ENCODE results near the gene AGGF1.
"Not testable (repeated sequence)": the region's sequence is repeated elsewhere in the genome, so short reads cannot be mapped to it uniquely, and the experiment has no call there.

Gene AGGF1, protein sequence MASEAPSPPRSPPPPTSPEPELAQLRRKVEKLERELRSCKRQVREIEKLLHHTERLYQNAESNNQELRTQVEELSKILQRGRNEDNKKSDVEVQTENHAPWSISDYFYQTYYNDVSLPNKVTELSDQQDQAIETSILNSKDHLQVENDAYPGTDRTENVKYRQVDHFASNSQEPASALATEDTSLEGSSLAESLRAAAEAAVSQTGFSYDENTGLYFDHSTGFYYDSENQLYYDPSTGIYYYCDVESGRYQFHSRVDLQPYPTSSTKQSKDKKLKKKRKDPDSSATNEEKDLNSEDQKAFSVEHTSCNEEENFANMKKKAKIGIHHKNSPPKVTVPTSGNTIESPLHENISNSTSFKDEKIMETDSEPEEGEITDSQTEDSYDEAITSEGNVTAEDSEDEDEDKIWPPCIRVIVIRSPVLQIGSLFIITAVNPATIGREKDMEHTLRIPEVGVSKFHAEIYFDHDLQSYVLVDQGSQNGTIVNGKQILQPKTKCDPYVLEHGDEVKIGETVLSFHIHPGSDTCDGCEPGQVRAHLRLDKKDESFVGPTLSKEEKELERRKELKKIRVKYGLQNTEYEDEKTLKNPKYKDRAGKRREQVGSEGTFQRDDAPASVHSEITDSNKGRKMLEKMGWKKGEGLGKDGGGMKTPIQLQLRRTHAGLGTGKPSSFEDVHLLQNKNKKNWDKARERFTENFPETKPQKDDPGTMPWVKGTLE

GRCh38 chr5:77030097-77031071 lies at the start of gene AGGF1:
Gene AGGF1 (plus strand): TSS chr5:77030404. CDS start chr5:77030767, 363 bp downstream.
- peak; percentile 95 for DNase-seq

DNA sequence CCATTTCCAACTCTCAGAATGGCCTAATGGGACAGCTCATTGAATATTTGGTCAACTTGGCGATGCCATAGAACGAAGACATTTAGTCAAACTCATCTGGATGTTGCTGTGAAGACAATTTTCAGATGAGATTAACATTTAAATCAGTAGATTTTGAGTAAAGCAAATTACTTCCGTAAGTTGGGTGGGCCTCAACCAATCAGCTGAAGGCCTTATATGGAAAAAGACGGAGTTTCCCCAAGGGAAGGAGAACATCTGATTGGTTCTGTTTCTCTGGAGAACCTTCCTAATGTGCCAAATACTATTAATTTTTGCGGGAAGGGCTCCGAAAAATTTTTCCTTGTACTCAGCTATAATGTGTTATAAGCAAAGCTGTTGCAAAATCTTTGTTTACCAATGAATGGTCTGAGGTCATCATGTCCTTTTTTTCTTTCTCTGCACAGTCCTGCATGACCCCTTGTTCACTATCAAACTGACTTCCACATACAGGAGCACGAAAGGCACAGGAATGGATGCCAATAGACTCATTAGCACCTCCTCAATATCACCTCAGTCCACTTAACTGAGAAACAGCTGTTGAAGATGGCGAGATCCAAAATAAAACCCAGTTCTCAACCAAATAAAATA lies 49.6 kb upstream of the AGGF1 start:
- no peak for DNase-seq

DNA sequence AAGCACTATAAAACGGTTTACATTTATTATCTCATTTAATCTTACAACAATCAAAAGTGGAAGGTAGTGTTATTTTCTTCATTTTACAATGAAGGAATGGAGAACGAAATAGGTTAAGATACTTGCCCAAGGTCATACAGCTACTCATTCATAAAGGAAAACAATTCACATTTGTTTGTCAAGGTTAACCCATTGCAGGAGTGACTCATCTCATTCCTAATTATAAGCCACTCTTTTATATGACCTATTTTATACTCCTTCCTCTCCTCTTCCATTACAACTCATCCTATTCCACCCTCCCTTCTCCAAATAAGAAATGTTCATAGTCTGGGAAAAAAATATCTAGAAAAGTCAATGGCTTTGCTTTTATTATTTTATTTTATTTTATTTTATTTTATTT lies 47.8 kb upstream of the AGGF1 start:
- no peak for DNase-seq

DNA sequence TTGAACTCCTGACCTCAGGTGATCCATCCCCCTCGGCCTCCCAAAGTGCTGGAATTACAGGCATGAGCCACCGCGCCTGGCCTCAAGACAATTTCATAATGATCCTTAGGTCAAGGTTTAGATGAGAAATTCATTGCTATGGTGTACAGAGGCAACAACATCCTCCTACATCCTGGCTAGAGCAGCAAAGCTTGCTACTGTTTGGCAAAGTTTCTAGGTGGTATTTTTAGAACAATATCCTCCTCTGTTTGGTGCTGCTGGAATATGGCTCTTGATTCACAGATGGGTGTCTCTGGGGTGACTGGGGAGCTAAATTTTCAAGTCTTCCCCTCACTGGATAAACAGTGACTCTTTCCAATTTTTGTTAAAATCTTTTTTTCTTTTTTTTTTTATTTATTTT lies 46.7 kb upstream of the AGGF1 start:
- no peak for DNase-seq

GRCh38 chr5:76986825-76987526 lies 43.2 kb upstream of the AGGF1 start:
- no peak for DNase-seq

GRCh38 chr5:76990899-76991459 lies 39.2 kb upstream of the AGGF1 start:
- DNase-seq = peak; percentile 70

DNA sequence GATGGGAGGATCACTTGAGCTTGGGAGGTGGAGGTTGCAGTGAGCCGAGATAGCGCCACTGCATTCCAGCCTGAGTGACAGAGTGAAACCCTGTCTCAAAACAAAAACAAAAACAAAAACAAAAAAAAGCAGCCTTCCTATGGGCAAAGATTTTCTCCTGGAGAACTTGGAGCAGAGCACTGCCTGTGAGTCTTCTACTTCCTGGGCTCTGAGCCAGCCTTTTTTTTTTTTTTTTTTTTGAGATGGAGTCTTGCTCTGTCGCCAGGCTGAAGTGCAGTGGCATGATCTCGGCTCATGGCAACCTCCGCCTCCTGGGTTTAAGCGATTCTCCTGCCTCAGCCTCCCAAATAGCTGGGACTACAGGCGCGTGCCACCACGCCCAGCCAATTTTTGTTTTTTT lies 36.8 kb upstream of the AGGF1 start:
- not testable (repeated sequence) for DNase-seq

DNA sequence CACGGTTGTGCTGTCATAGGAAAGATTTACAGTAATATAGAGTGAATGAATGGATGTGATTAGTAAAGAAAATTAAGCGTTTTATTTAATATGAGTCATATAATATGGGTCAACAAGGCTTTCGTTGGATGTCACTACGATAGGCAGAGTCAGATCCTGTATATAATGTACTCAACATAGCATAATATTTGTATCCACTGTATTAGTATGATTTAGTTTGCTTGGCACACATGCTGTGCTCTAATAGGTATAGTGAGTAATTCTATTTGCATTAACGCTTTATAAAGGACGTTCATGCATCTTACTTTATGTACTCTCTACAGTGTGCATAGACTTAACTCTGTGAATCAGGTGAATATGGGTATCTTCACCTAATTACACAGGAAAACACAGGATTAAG lies 35.9 kb upstream of the AGGF1 start:
- no peak for DNase-seq

DNA sequence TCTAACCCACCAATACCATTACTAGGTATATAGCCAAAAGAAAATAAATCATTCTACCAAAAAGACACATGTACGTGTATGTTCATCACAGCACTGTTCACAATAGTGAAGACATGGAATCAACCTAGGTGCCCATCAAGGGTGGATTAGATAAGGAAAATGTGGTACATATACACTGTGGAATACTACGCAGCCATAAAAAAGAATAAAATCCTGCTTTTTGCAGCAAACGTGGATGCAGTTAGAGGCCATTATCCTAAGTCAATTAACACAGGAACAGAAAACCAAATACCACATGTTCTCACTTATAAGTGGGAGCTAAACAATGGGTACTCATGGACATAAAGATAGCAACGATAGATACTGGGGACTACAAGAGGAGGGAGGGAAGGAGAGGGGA lies 32.0 kb upstream of the AGGF1 start:
- DNase-seq = not testable (repeated sequence)

DNA sequence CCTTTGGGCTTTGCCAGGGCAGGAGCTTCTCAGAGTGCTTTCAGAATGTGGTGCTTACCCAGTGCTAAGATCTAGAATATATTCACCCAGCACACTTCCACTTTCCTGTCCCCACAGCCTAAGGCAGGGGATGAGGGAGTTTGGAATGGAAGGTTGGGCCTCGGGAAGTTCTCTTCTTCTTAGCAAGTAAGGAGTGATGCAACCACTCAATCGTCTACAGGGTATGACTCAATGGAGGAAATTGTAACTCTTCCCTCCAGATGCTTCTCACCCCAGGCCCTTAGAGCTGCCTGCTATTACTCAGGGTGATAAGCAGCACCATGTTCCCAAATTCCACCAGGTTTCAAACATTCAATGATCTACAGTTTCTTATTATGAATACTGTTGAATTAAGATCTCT lies 30.8 kb upstream of the AGGF1 start:
- peak; percentile 89 for DNase-seq

DNA sequence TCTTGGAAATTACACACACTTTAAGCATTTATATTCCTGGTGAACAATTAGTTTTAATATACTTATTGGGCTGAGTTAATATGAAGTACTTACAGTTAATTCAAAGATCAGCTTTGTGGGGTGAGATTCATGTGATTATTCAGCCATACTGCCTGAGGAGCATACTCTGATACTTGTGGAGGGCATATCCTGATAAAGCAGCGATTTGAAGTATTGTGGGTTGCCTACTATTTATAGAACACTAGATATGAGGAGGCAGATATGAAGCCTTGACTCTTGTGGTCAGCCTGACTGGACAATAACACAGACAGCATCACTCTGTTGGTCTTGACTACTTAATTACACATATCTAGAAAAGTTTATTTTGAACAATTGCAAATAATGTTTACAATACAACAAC lies 27.0 kb upstream of the AGGF1 start:
- DNase-seq = no peak

DNA sequence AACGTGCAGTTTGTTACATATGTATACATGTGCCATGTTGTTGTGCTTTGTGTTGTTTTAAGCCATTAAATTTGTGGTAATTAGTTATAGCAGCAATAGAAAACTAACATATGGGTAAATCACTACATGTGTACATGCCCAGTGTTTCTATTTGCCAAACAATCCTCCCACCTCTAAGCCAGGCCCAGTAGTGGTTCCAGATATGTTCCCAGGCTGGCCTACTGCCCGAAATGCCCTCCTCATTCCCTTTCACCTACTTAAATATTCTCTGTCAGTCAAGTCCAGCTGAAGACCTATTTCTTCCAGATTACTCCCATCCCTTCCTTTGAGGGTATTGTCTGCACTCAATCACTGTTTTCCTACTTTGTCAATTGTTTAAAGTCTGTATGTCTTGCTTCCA lies 24.1 kb upstream of the AGGF1 start:
- DNase-seq = no peak

GRCh38 chr5:77008413-77008812 lies 21.8 kb upstream of the AGGF1 start:
- DNase-seq = no peak

GRCh38 chr5:77010243-77010642 lies 20.0 kb upstream of the AGGF1 start:
- no peak for DNase-seq

GRCh38 chr5:77011498-77011897 lies 18.7 kb upstream of the AGGF1 start:
- DNase-seq = no peak

GRCh38 chr5:77012601-77013000 lies 17.6 kb upstream of the AGGF1 start:
- no peak for DNase-seq

- peak; percentile 67 for DNase-seq
These were observed 14.2 kb upstream of the AGGF1 start for GRCh38 chr5:77015938-77016569.

DNA sequence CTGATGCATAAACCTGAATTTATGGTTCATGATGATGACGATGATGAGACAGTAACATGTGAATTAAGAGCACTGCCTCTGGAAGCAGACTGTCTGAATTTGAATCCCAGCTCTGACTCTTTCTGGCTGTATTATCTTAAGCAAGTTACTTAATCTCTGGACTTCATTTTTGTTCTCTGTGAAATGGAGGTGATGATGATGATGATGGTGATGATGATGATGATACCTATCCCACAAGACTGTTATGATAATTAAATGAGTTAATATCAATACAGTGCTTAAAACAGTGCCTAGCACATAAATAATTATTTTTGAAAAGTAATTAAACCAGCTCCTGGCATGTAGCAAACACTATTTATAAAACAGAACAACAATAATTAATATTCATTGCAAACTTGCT lies 13.2 kb upstream of the AGGF1 start:
- DNase-seq = no peak

- no peak for DNase-seq
These were observed 12.5 kb upstream of the AGGF1 start for GRCh38 chr5:77017668-77018067.

GRCh38 chr5:77022511-77023417 lies 7.4 kb upstream of the AGGF1 start:
- no peak for DNase-seq
